22Rv1 (cell line): ENCODE measurements around the gene GFOD1.

Experiments
- H3K27ac ChIP-seq: fragments of 450-650 bp; 2 replicates; pipeline ENCODE4 v1.5.1; 2017
- CTCF ChIP-seq: fragments of 450-650 bp; IDR thresholded peaks from 2 replicates; pipeline ENCODE4 v1.5.1; 2017; ENCODE audit warnings: mild to moderate bottlenecking
- ZFX ChIP-seq: fragments of 450-650 bp; IDR thresholded peaks from 2 replicates; pipeline ENCODE4 v1.6.1; 2017; ENCODE audit warnings: antibody characterized with exemption, borderline replicate concordance

GFOD1 gene

GRCh38 chr6:13484138-13484708, 3.2 kb downstream of the GFOD1 start:
- TF ChIP-seq ZFX (no peak), CTCF (no peak)
- no peak overlapping the region for H3K27ac ChIP-seq

GRCh38 chr6:13480631-13481501, 6.5 kb downstream of the GFOD1 start:
- no peak overlapping the region for H3K27ac ChIP-seq
- no peak for TF ChIP-seq ZFX
- no peak for TF ChIP-seq CTCF

GRCh38 chr6:13479971-13480434, 7.4 kb downstream of the GFOD1 start:
- H3K27ac ChIP-seq, result no peak overlapping the region
- no peak for TF ChIP-seq CTCF
- TF ChIP-seq ZFX, result no peak

- H3K27ac ChIP-seq, result no peak overlapping the region
- no peak for TF ChIP-seq CTCF
- no peak for TF ChIP-seq ZFX
Observed at GRCh38 chr6:13479206-13479800, 8.1 kb downstream of the GFOD1 start.

- TF ChIP-seq CTCF (no peak), ZFX (no peak)
- no peak overlapping the region for H3K27ac ChIP-seq
Observed at GRCh38 chr6:13478525-13478966, 8.9 kb downstream of the GFOD1 start.

GRCh38 chr6:13474787-13475186, 12.6 kb downstream of the GFOD1 start:
- H3K27ac ChIP-seq, result no peak overlapping the region
- TF ChIP-seq ZFX (no peak), CTCF (no peak)

GRCh38 chr6:13474360-13474759, 13.0 kb downstream of the GFOD1 start:
- TF ChIP-seq ZFX (no peak), CTCF (no peak)
- H3K27ac ChIP-seq, result no peak overlapping the region
